ENCODE measurements around the gene MEGF8. TPM values are rescaled to one million over a fixed set of nuclear protein-coding genes. Genes with fewer than 3 reads are reported as not detected.

The MEGF8 gene
- total and polyA plus RNA-seq, 2 donors (not counting 3 experiments of a cell fraction or from before 2014, with no cell fraction given) = 20.6 to 39.6 TPM

GRCh38 chr19:42412227-42412626 is 86.8 kb downstream of the MEGF8 start:
- Histone ChIP-seq H2AFZ (ENCODE audit: low read depth, low read length) (no peak overlapping the region), H3K79me2 (ENCODE audit: control insufficient read depth, insufficient read depth, low read length) (no peaks in the 10 kb centered on the region), H3K9me3 (replicated peaks; ENCODE audit: control insufficient read depth, insufficient read depth, low read length) (no peaks in the 10 kb centered on the region), H3K9ac (replicated peaks; ENCODE audit: extremely low read depth, insufficient read depth, low read length) (no peak overlapping the region), H3K27ac (ENCODE audit: insufficient read depth, low read depth, low read length) (no peak overlapping the region), H3K4me3 (replicated peaks in 1 of 3; ENCODE audit: insufficient read depth in 1 of 3, low read depth in 1 of 3, low read length in 3 of 3) (no peak overlapping the region), H4K20me1 (replicated peaks; ENCODE audit: control insufficient read depth, extremely low read depth, insufficient read depth, low read length) (no peaks in the 10 kb centered on the region), H3K9me1 (replicated peaks; ENCODE audit: control insufficient read depth, extremely low read depth, insufficient read depth, low read length) (no peaks in the 10 kb centered on the region), H3K36me3 (ENCODE audit: control insufficient read depth in 2 of 2, extremely low read depth in 1 of 2, insufficient read depth in 2 of 2, low read length in 2 of 2) (no peaks in the 10 kb centered on the region), H3K4me2 (ENCODE audit: insufficient read depth, low read length) (no peak overlapping the region), H3K27me3 (ENCODE audit: control insufficient read depth in 2 of 2, insufficient read depth in 2 of 2, low read length in 2 of 2) (no peaks in the 10 kb centered on the region), H3K4me1 (ENCODE audit: control insufficient read depth, extremely low read depth, insufficient read depth, low read length) (no peaks in the 10 kb centered on the region)
- no TSS peak for BruUV-seq (replicated peaks)
- no peak for TF ChIP-seq CTCF (IDR thresholded peaks at IDR 0.05; ENCODE audit: extremely low read depth in 1 of 2, insufficient read depth in 1 of 2, low read depth in 1 of 2, low read length in 2 of 2)
- TF ChIP-seq EZH2 (IDR thresholded peaks at IDR 0.05; ENCODE audit: borderline replicate concordance, low read depth, low read length, severe bottlenecking) = no peak
- no peak for TF ChIP-seq MYC (IDR thresholded peaks at IDR 0.05; ENCODE audit: low read depth, low read length)
- no peak for TF ChIP-seq MAX (IDR thresholded peaks at IDR 0.05; ENCODE audit: insufficient read depth, insufficient read length)
- intact Hi-C loops (cut with micrococcal nuclease) (no loop called here), dilution Hi-C loops (cut with MboI; ENCODE audit: extremely low pct_ligation_motif_present, low sequenced_read_pairs) (no loop called here)
- CTCF ChIA-PET = interaction anchor here (1.4 to 2.2 kb wide), 3 partner anchors 8 to 28 kb away, joined by 4 to 14 read pairs (median 4); no protein-coding TSS in a partner anchor
- DNase-seq (ENCODE audit: low read depth, low spot score) (no peak), FAIRE-seq (no peak)
- POLR2A ChIA-PET = interaction anchor here (0.6 kb wide), 1 partner anchor 1238 kb away, joined by 4 read pairs; no protein-coding TSS in a partner anchor

- CTCF ChIA-PET = interaction anchor here (1.4 to 2.2 kb wide), 3 partner anchors 7 to 28 kb away, joined by 4 to 14 read pairs (median 4); no protein-coding TSS in a partner anchor
- POLR2A ChIA-PET = no interaction called here
- H3K4me3 ChIP-seq (replicated peaks in 1 of 3; ENCODE audit: insufficient read depth in 1 of 3, low read depth in 1 of 3, low read length in 3 of 3) = no peak overlapping the region
- dilution Hi-C loops (cut with MboI; ENCODE audit: extremely low pct_ligation_motif_present, low sequenced_read_pairs) = no loop called here
- intact Hi-C loops (cut with micrococcal nuclease) = no loop called here
- no TSS peak for BruUV-seq (replicated peaks)
- no peaks in the 10 kb centered on the region for H3K36me3 ChIP-seq (ENCODE audit: control insufficient read depth in 2 of 2, extremely low read depth in 1 of 2, insufficient read depth in 2 of 2, low read length in 2 of 2)
- no peak overlapping the region for H2AFZ ChIP-seq (ENCODE audit: low read depth, low read length)
- no peaks in the 10 kb centered on the region for H3K79me2 ChIP-seq (ENCODE audit: control insufficient read depth, insufficient read depth, low read length)
- no peak for DNase-seq (ENCODE audit: low read depth, low spot score)
- no peak for TF ChIP-seq POLR2AphosphoS5 (IDR thresholded peaks at IDR 0.05; ENCODE audit: insufficient read depth, low read depth, low read length)
- no peak for TF ChIP-seq CTCF (IDR thresholded peaks at IDR 0.05; ENCODE audit: extremely low read depth in 1 of 2, insufficient read depth in 1 of 2, low read depth in 1 of 2, low read length in 2 of 2)
- no peak for TF ChIP-seq POLR2A (IDR thresholded peaks at IDR 0.05; ENCODE audit: low read depth, low read length)
- TF ChIP-seq GATA2 (IDR thresholded peaks at IDR 0.05; ENCODE audit: insufficient read depth, insufficient read length, low read depth, low read length) = no peak
- TF ChIP-seq MYC (IDR thresholded peaks at IDR 0.05; ENCODE audit: low read depth, low read length) = no peak
- TF ChIP-seq MAX (IDR thresholded peaks at IDR 0.05; ENCODE audit: insufficient read depth, insufficient read length) = no peak
- no peak for TF ChIP-seq FOS (IDR thresholded peaks at IDR 0.05; ENCODE audit: borderline replicate concordance, insufficient read depth, low read length)
- H3K9me1 ChIP-seq (replicated peaks; ENCODE audit: control insufficient read depth, extremely low read depth, insufficient read depth, low read length) = no peaks in the 10 kb centered on the region
- H3K27me3 ChIP-seq (ENCODE audit: control insufficient read depth in 2 of 2, insufficient read depth in 2 of 2, low read length in 2 of 2) = no peaks in the 10 kb centered on the region
- no peak overlapping the region for H3K4me2 ChIP-seq (ENCODE audit: insufficient read depth, low read length)
- H4K20me1 ChIP-seq (replicated peaks; ENCODE audit: control insufficient read depth, extremely low read depth, insufficient read depth, low read length) = no peaks in the 10 kb centered on the region
- no peaks in the 10 kb centered on the region for H3K4me1 ChIP-seq (ENCODE audit: control insufficient read depth, extremely low read depth, insufficient read depth, low read length)
- H3K9me3 ChIP-seq (replicated peaks; ENCODE audit: control insufficient read depth, insufficient read depth, low read length) = no peaks in the 10 kb centered on the region
- FAIRE-seq = no peak
- H3K27ac ChIP-seq (ENCODE audit: insufficient read depth, low read depth, low read length) = no peak overlapping the region
- H3K9ac ChIP-seq (replicated peaks; ENCODE audit: extremely low read depth, insufficient read depth, low read length) = no peak overlapping the region
These were observed 87.2 kb downstream of the MEGF8 start for GRCh38 chr19:42412661-42413076.

All from endothelial cell of umbilical vein (primary cell).